Ammon's horn (tissue), 1 donor: ENCODE results near the gene ELMOD1.

ENCODE experiments used
- DNase-seq: peaks from one replicate; pipeline ENCODE4 v3.0.0-alpha.2; 2016; ENCODE audit warnings: low spot score

Gene ELMOD1

GRCh38 chr11:107688322-107688918 is 97.5 kb downstream of the ELMOD1 start:
- no peak for DNase-seq

- peak; percentile 67 for DNase-seq
Measured at GRCh38 chr11:107689317-107690202, 98.6 kb downstream of the ELMOD1 start.

- DNase-seq: no peak
Measured at GRCh38 chr11:107691000-107691750, 100.2 kb downstream of the ELMOD1 start.

- DNase-seq: no peak
Measured at GRCh38 chr11:107695446-107695845, 104.5 kb downstream of the ELMOD1 start.

- DNase-seq: no peak
Measured at GRCh38 chr11:107696140-107696539, 105.2 kb downstream of the ELMOD1 start.

GRCh38 chr11:107697291-107697690 is 106.3 kb downstream of the ELMOD1 start:
- DNase-seq: no peak

- no peak for DNase-seq
Measured at GRCh38 chr11:107699371-107700285, 108.7 kb downstream of the ELMOD1 start.

GRCh38 chr11:107702109-107702660 is 111.2 kb downstream of the ELMOD1 start:
- no peak for DNase-seq

GRCh38 chr11:107702723-107703122 is 111.8 kb downstream of the ELMOD1 start:
- DNase-seq: no peak

- no peak for DNase-seq
Measured at GRCh38 chr11:107704451-107704850, 113.5 kb downstream of the ELMOD1 start.

GRCh38 chr11:107705027-107705426 is 114.1 kb downstream of the ELMOD1 start:
- no peak for DNase-seq

- DNase-seq: no peak
Measured at GRCh38 chr11:107706531-107706930, 115.6 kb downstream of the ELMOD1 start.

- DNase-seq: no peak
Measured at GRCh38 chr11:107707215-107707671, 116.3 kb downstream of the ELMOD1 start.

GRCh38 chr11:107707807-107708206 is 116.9 kb downstream of the ELMOD1 start:
- no peak for DNase-seq

- no peak for DNase-seq
Measured at GRCh38 chr11:107708792-107709191, 117.8 kb downstream of the ELMOD1 start.

- DNase-seq: no peak
Measured at GRCh38 chr11:107710301-107710700, 119.4 kb downstream of the ELMOD1 start.

- no peak for DNase-seq
Measured at GRCh38 chr11:107711861-107712755, 121.2 kb downstream of the ELMOD1 start, which contains the start of gene SLN. TSS of gene SLN (minus strand) at chr11:107712056.

GRCh38 chr11:107713009-107713408 is 122.1 kb downstream of the ELMOD1 start:
- DNase-seq: peak; percentile 46
